OCI-LY1 (cell line): ENCODE measurements around the gene STK39.

Source experiments
- EZH2 ChIP-seq: fragments of 200-600 bp; sonication (generic), shearing (Covaris generic); IDR thresholded peaks from 2 replicates; pipeline ENCODE4 v1.8.0; 2017; ENCODE audit warnings: borderline replicate concordance, mixed run types, mild to moderate bottlenecking, antibody characterized with exemption, low read length, moderate library complexity, mixed read lengths
- TF ChIP-seq, protein P1 (sequence below): fragments of 200-600 bp; sonication (generic), shearing (Covaris generic); IDR thresholded peaks from 2 replicates; pipeline ENCODE4 v1.5.1; 2017; ENCODE audit warnings: mild to moderate bottlenecking, antibody characterized with exemption, low read length, moderate library complexity, mixed read lengths

DNA sequence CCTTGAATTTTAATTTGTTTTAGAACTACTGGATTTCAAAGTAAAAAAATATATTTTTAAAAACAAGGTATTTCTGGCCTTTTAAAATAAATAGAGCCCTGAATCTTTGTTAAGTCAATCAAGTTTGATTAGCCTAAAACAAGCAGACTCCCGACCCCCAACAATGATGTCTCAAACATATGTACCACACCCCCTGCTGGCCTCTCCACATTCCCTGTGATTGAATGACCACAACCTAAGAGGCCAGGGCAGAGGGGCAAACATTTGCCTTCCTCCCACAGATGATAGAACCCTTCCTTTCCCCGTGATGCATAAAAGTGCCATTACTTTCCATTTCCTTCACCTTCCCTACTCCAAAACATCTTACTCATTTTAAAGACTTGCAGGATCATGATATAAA, 130.9 kb downstream of the STK39 start:
- TF ChIP-seq, protein P1, sequence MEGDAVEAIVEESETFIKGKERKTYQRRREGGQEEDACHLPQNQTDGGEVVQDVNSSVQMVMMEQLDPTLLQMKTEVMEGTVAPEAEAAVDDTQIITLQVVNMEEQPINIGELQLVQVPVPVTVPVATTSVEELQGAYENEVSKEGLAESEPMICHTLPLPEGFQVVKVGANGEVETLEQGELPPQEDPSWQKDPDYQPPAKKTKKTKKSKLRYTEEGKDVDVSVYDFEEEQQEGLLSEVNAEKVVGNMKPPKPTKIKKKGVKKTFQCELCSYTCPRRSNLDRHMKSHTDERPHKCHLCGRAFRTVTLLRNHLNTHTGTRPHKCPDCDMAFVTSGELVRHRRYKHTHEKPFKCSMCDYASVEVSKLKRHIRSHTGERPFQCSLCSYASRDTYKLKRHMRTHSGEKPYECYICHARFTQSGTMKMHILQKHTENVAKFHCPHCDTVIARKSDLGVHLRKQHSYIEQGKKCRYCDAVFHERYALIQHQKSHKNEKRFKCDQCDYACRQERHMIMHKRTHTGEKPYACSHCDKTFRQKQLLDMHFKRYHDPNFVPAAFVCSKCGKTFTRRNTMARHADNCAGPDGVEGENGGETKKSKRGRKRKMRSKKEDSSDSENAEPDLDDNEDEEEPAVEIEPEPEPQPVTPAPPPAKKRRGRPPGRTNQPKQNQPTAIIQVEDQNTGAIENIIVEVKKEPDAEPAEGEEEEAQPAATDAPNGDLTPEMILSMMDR, result no peak
- TF ChIP-seq EZH2, result no peak
